H9 (cell line): Measurements from ENCODE around the gene PPP1R12B. TPM values are rescaled to one million over a fixed set of nuclear protein-coding genes. Genes with fewer than 3 reads are reported as not detected.

Experiments
- DNase-seq: peaks from one replicate; pipeline ENCODE4 v3.0.0-alpha.2; 2017
- H2AFZ ChIP-seq: one replicate; pipeline ENCODE4 v1.6.1; 2013; ENCODE audit warnings: mild to moderate bottlenecking, low read length, control low read depth, moderate library complexity
- H2AK5ac ChIP-seq: 2 replicates; pipeline ENCODE4 v1.6.1; 2013; ENCODE audit warnings: low read length, control low read depth, mixed read lengths; ENCODE audit not compliant: insufficient read length
- H2BK120ac ChIP-seq: one replicate; pipeline ENCODE4 v1.6.1; 2013; ENCODE audit warnings: low read depth, mild to moderate bottlenecking, low read length, control low read depth, inconsistent platforms; ENCODE audit not compliant: poor library complexity, severe bottlenecking
- H2BK12ac ChIP-seq: 2 replicates; pipeline ENCODE4 v1.6.1; 2013; ENCODE audit warnings: low read length, control low read depth, mixed read lengths, low read depth; ENCODE audit not compliant: insufficient read length
- H2BK15ac ChIP-seq: 2 replicates; pipeline ENCODE4 v1.6.1; 2013; ENCODE audit warnings: low read depth, low read length, control low read depth
- H2BK20ac ChIP-seq: one replicate; pipeline ENCODE4 v1.6.1; 2013; ENCODE audit warnings: low read depth, mild to moderate bottlenecking, low read length, control low read depth, inconsistent platforms; ENCODE audit not compliant: poor library complexity, severe bottlenecking
- H2BK5ac ChIP-seq: 2 replicates; pipeline ENCODE4 v1.6.1; 2013; ENCODE audit warnings: low read length, control low read depth, mixed read lengths; ENCODE audit not compliant: insufficient read length
- H3K14ac ChIP-seq: 2 replicates; pipeline ENCODE4 v1.6.1; 2013; ENCODE audit warnings: low read length, control low read depth; ENCODE audit not compliant: insufficient read depth
- H3K18ac ChIP-seq: 2 replicates; pipeline ENCODE4 v1.6.1; 2013; ENCODE audit warnings: low read depth, mild to moderate bottlenecking, mixed read lengths, low read length, control low read depth; ENCODE audit not compliant: insufficient read length
- H3K23ac ChIP-seq: 2 replicates; pipeline ENCODE4 v1.6.1; 2013; ENCODE audit warnings: low read length, control low read depth, mixed read lengths, low read depth; ENCODE audit not compliant: insufficient read length
- H3K23me2 ChIP-seq: 2 replicates; pipeline ENCODE4 v1.6.1; 2013; ENCODE audit warnings: low read depth, mild to moderate bottlenecking, mixed read lengths, low read length, control low read depth; ENCODE audit not compliant: insufficient read length, poor library complexity, severe bottlenecking
- H3K27ac ChIP-seq: 2 replicates; pipeline ENCODE4 v1.5.1; 2013; ENCODE audit warnings: low read length, control low read depth, mixed read lengths, low read depth; ENCODE audit not compliant: insufficient read length
- H3K27me3 ChIP-seq: 2 replicates; pipeline ENCODE4 v1.6.1; 2013; ENCODE audit warnings: low read length, control low read depth, inconsistent platforms; ENCODE audit not compliant: insufficient read depth
- H3K4ac ChIP-seq: 2 replicates; pipeline ENCODE4 v1.6.1; 2013; ENCODE audit warnings: low read depth, mild to moderate bottlenecking, control low read depth, inconsistent platforms, low read length, moderate library complexity
- H3K4me1 ChIP-seq: 2 replicates; pipeline ENCODE4 v1.6.1; 2013; ENCODE audit warnings: low read length, control low read depth, inconsistent platforms; ENCODE audit not compliant: insufficient read depth
- H3K4me2 ChIP-seq: 2 replicates; pipeline ENCODE4 v1.6.1; 2013; ENCODE audit warnings: low read length, control low read depth, mixed read lengths; ENCODE audit not compliant: insufficient read length, insufficient read depth
- H3K56ac ChIP-seq: 2 replicates; pipeline ENCODE4 v1.6.1; 2013; ENCODE audit warnings: low read depth, mild to moderate bottlenecking, mixed read lengths, low read length, control low read depth; ENCODE audit not compliant: insufficient read length
- H3K79me1 ChIP-seq: 2 replicates; pipeline ENCODE4 v1.6.1; 2013; ENCODE audit warnings: low read depth, mild to moderate bottlenecking, moderate library complexity, low read length, control low read depth, inconsistent platforms; ENCODE audit not compliant: insufficient read depth, poor library complexity, severe bottlenecking
- H3K79me2 ChIP-seq: 2 replicates; pipeline ENCODE4 v1.6.1; 2013; ENCODE audit warnings: low read length, control low read depth, inconsistent platforms; ENCODE audit not compliant: insufficient read depth
- H3K9ac ChIP-seq: 2 replicates; pipeline ENCODE4 v1.6.1; 2013; ENCODE audit warnings: low read length, control low read depth, mixed read lengths; ENCODE audit not compliant: insufficient read length; ENCODE audit errors: extremely low read depth
- H3K9me3 ChIP-seq: one replicate; pipeline ENCODE4 v1.6.1; 2013; ENCODE audit warnings: low read depth, low read length, inconsistent platforms; ENCODE audit not compliant: control insufficient read depth
- H3T11ph ChIP-seq: one replicate; pipeline ENCODE4 v1.6.1; 2013; ENCODE audit warnings: mild to moderate bottlenecking, low read length, control low read depth, inconsistent platforms
- H4K20me1 ChIP-seq: one replicate; pipeline ENCODE4 v1.6.1; 2013; ENCODE audit not compliant: control insufficient read depth, insufficient read length, insufficient read depth
- H4K5ac ChIP-seq: 2 replicates; pipeline ENCODE4 v1.6.1; 2013; ENCODE audit warnings: low read depth, mild to moderate bottlenecking, mixed read lengths, low read length, control low read depth; ENCODE audit not compliant: insufficient read length
- H4K8ac ChIP-seq: replicated peaks from 2 replicates; pipeline ENCODE4 v1.6.1; 2013; ENCODE audit warnings: low read length, control low read depth, mixed read lengths, low read depth; ENCODE audit not compliant: insufficient read length
- H4K91ac ChIP-seq: 2 replicates; pipeline ENCODE4 v1.6.1; 2013; ENCODE audit warnings: low read depth, mild to moderate bottlenecking, moderate library complexity, mixed read lengths, low read length, control low read depth; ENCODE audit not compliant: insufficient read length
- H3K27ac Mint-ChIP-seq, 3 experiments: 2 replicates in 2 of 3; 3 replicates in 1 of 3; pipeline ENCODE4 v1.8.0; 2020 to 2021; ENCODE audit warnings: mixed read lengths in 3 of 3, mild to moderate bottlenecking in 1 of 3, moderate library complexity in 1 of 3
- H3K27me3 Mint-ChIP-seq: 2 replicates; pipeline ENCODE4 v1.8.0; 2021; ENCODE audit warnings: low read depth, mild to moderate bottlenecking, moderate library complexity, mixed read lengths
- H3K36me3 Mint-ChIP-seq, 3 experiments: 2 replicates in 2 of 3; 3 replicates in 1 of 3; pipeline ENCODE4 v1.8.0; 2020 to 2021; ENCODE audit warnings: low read depth in 3 of 3, mixed read lengths in 3 of 3; ENCODE audit not compliant: insufficient read depth in 1 of 3
- H3K4me1 Mint-ChIP-seq, 2 experiments: 2 replicates each; pipeline ENCODE4 v1.8.0; 2020; ENCODE audit warnings: mixed read lengths in 2 of 2
- H3K4me3 Mint-ChIP-seq, 2 experiments: 2 replicates in 1 of 2; 3 replicates in 1 of 2; pipeline ENCODE4 v1.8.0; 2020 to 2021; ENCODE audit warnings: mild to moderate bottlenecking in 2 of 2, mixed read lengths in 2 of 2, moderate library complexity in 1 of 2
- H3K9me3 Mint-ChIP-seq, 2 experiments: 2 replicates in 1 of 2; 3 replicates in 1 of 2; pipeline ENCODE4 v1.8.0; 2020; ENCODE audit warnings: mild to moderate bottlenecking in 2 of 2, mixed read lengths in 2 of 2, moderate library complexity in 1 of 2
- WGBS: extraction: QIAGEN DNeasy Blood & Tissue Kit; methylation state at CpG from one replicate; pipeline ENCODE4 v1.1.7; 2013; ENCODE audit warnings: missing lambda C conversion rate, low lambda C conversion rate, mixed read lengths; ENCODE audit not compliant: insufficient read length; ENCODE audit errors: extremely low coverage; 5-methylcytosine and 5-hydroxymethylcytosine counted together
- total RNA-seq: library from RNA; stranded (reverse); gene quantifications from 2 replicates; pipeline ENCODE4 v1.2.1, GENCODE V29; 2021
- TF ChIP-seq, protein P1 (sequence below): fragments of 200-600 bp; sonication (generic); conservative IDR thresholded peaks from 3 replicates; pipeline ENCODE4 v1.8.0; 2021; ENCODE audit warnings: antibody characterized with exemption, mild to moderate bottlenecking

Gene PPP1R12B
- total RNA-seq, 1 experiment from 2014 or later: 12.9 TPM

- H3K4me3 Mint-ChIP-seq: peak overlapping the region; percentile 12 to 65
- Histone ChIP-seq H4K20me1 (no peaks in the 10 kb centered on the region), H4K8ac (no peak overlapping the region), H3K27ac (peak overlapping the region; percentile 23), H3K27me3 (no peaks in the 10 kb centered on the region), H4K5ac (no peak overlapping the region), H3K4me2 (peak overlapping the region; percentile 48), H3K79me2 (no peaks in the 10 kb centered on the region), H3K14ac (no peak overlapping the region), H2BK12ac (no peak overlapping the region), H2BK120ac (no peak overlapping the region), H2AFZ (no peak overlapping the region), H4K91ac (no peak overlapping the region), H2BK20ac (no peak overlapping the region), H2BK5ac (no peak overlapping the region), H3K9ac (no peak overlapping the region), H3K4ac (no peak overlapping the region), H3K23ac (no peak overlapping the region), H3K18ac (no peak overlapping the region), H3K9me3 (no peaks in the 10 kb centered on the region), H2BK15ac (no peak overlapping the region), H3K79me1 (no peaks in the 10 kb centered on the region), H3T11ph (no peak overlapping the region), H3K23me2 (peaks cover 6% of the 10 kb centered on the region), H3K56ac (no peak overlapping the region), H3K4me1 (peaks cover 3% of the 10 kb centered on the region; the same call in 1 of the 2 replicates), H2AK5ac (no peak overlapping the region)
- H3K27me3 Mint-ChIP-seq: no peaks in the 10 kb centered on the region
- peaks cover 4 to 9% of the 10 kb centered on the region in 2 experiments; a peak in 4 of 5 replicates for H3K9me3 Mint-ChIP-seq
- no CpG with 5 or more reads among the region's 3 CpGs for WGBS
- peaks cover 0 to 9% (median 4%) of the 10 kb centered on the region in 3 experiments; a peak in 3 of 7 replicates for H3K36me3 Mint-ChIP-seq
- TF ChIP-seq, protein P1, sequence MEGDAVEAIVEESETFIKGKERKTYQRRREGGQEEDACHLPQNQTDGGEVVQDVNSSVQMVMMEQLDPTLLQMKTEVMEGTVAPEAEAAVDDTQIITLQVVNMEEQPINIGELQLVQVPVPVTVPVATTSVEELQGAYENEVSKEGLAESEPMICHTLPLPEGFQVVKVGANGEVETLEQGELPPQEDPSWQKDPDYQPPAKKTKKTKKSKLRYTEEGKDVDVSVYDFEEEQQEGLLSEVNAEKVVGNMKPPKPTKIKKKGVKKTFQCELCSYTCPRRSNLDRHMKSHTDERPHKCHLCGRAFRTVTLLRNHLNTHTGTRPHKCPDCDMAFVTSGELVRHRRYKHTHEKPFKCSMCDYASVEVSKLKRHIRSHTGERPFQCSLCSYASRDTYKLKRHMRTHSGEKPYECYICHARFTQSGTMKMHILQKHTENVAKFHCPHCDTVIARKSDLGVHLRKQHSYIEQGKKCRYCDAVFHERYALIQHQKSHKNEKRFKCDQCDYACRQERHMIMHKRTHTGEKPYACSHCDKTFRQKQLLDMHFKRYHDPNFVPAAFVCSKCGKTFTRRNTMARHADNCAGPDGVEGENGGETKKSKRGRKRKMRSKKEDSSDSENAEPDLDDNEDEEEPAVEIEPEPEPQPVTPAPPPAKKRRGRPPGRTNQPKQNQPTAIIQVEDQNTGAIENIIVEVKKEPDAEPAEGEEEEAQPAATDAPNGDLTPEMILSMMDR: no peak
- no peak for DNase-seq
- H3K4me1 Mint-ChIP-seq: peaks cover 43 to 45% of the 10 kb centered on the region in 2 experiments
- H3K27ac Mint-ChIP-seq: peak overlapping the region; percentile 35 to 97 (median 91)
Measured at GRCh38 chr1:202361701-202362100, 13.2 kb downstream of the PPP1R12B start.
